GM19468 (cell line): ENCODE data around the gene RAI14.

Experiments
- ATAC-seq: cut with Tn5 transposase; IDR thresholded peaks from one replicate; pipeline ENCODE4 v1.9.1; 2021; ENCODE audit warnings: mild to moderate bottlenecking, moderate library complexity, moderate number of reproducible peaks; ENCODE audit not compliant: unreplicated experiment; ENCODE audit errors: extremely low read depth

Gene RAI14

DNA sequence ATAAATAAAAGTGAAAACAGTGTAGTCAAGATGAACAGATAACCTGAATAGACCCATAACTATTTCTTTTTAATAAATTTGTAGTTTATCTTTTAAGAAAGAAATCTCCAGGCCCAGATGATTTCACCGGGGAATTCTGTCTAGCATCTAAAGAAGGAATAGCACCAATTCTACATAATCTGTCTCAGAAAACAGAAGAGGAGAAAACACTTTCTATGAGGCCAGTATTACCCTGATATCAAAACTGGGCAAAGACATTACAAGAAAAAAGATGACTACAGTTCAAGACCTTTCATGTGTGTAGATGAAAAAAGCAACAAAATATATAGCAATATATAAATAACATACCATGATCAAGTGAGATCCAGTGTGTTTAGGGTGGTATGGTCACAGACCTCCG, 214.3 kb downstream of the RAI14 start:
- no peak for ATAC-seq

DNA sequence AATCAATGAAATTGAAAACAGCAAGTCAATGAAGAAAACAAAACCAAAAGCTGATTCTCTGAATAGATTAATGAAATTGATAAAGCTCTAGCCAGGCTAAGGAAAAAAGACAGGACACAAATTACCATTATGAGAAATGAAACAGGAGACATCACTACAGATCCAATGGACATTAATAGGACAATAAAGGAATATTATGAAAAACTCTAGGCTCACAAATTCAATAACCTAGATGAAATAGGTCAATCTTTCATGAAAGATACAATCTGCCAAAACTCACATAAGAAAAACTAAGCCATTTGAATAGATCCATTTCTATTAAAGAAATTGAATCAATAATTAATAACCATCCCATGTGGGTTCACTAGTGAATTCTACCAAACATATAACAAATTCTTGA, 220.1 kb downstream of the RAI14 start:
- ATAC-seq: no peak

DNA sequence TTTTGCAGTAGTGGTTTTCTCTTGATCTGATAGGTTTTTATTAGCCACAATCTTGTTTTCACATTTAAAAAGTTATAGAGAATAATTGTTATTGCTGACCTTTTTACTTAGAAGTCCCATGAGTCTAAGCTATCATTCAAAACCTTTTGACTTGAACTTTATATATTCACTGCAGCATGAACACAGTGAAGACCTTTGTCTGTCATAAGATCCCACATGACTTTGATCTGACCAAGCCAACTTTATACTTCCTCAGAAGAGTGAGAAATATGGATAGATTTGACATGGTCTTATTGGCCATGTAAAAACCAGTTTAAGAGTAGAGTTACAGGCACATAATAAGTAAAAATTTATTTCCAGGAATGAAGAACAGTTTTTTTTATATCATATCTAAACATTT, 225.1 kb downstream of the RAI14 start:
- ATAC-seq: no peak
